Measurements from ENCODE around the gene PRKG2.

DNA sequence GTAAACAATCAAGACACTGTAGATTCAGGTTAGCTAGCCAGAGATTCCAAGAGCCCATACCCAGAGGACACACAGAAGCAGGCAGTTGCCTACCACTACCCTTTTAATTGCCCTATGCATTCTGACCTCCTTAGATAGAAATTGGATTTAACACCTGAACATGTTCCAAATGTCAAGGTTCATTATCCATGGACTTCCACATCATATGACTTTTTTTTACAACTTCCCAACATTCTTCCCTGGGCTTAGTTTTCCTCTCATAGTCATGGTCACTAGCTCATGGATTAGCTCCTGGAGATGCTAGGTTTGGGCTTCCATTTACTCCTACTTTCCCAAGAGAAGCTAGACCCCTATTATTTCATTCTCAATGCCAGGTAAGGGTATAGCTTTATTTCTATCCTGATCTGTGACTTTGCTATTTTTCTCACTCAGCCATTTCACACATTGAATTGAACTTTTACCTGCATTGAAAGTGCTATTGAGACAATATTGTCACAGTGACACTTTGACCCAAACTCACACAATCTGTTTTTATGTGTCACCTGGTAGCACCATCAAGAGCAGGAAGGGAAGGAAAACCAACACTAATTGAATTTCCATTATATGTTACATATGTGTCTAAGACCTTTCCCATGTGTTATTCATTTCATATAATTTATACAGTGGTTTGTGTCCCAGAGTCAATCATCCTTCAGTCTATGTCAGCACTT is 44.0 kb upstream of the PRKG2 start:
- TF ChIP-seq, protein P1, sequence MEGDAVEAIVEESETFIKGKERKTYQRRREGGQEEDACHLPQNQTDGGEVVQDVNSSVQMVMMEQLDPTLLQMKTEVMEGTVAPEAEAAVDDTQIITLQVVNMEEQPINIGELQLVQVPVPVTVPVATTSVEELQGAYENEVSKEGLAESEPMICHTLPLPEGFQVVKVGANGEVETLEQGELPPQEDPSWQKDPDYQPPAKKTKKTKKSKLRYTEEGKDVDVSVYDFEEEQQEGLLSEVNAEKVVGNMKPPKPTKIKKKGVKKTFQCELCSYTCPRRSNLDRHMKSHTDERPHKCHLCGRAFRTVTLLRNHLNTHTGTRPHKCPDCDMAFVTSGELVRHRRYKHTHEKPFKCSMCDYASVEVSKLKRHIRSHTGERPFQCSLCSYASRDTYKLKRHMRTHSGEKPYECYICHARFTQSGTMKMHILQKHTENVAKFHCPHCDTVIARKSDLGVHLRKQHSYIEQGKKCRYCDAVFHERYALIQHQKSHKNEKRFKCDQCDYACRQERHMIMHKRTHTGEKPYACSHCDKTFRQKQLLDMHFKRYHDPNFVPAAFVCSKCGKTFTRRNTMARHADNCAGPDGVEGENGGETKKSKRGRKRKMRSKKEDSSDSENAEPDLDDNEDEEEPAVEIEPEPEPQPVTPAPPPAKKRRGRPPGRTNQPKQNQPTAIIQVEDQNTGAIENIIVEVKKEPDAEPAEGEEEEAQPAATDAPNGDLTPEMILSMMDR (IDR thresholded peaks at IDR 0.05) = no peak
- TF ChIP-seq POLR2A (IDR thresholded peaks at IDR 0.05) = no peak
